Thoracic aorta (tissue), 2 donors: Measurements from ENCODE around the gene ZBTB16. TPM values are rescaled to one million over a fixed set of nuclear protein-coding genes. Genes with fewer than 3 reads are reported as not detected.

Source experiments
- ATAC-seq: fragments of 150-250 bp; one replicate; pipeline ENCODE4 v1.8.0; 2017; ENCODE audit warnings: low read depth; ENCODE audit not compliant: insufficient number of reproducible peaks, low FRiP score
- DNase-seq: peaks from one replicate; pipeline ENCODE4 v3.0.0-alpha.2; 2020; ENCODE audit warnings: low spot score
- H3K27ac ChIP-seq, 2 donors: fragments of 200-600 bp; sonication (generic); 1 replicate in 1 of 2; 2 replicates in 1 of 2; pipeline ENCODE4 v1.5.1; 2016; ENCODE audit warnings: mild to moderate bottlenecking in 2 of 2, moderate library complexity in 2 of 2
- H3K27me3 ChIP-seq: fragments of 200-600 bp; sonication (generic); replicated peaks from 2 replicates; pipeline ENCODE4 v1.6.0; 2016; ENCODE audit warnings: mild to moderate bottlenecking; ENCODE audit not compliant: insufficient read depth
- H3K36me3 ChIP-seq: fragments of 200-600 bp; sonication (generic); one replicate; pipeline ENCODE4 v1.5.1; 2016
- H3K4me1 ChIP-seq, 2 donors: fragments of 200-600 bp; sonication (generic); 1 replicate in 1 of 2; 2 replicates in 1 of 2; pipeline versions ENCODE4 v1.5.1 to v1.6.0; 2016; ENCODE audit warnings: low read depth in 2 of 2, mild to moderate bottlenecking in 1 of 2; ENCODE audit not compliant: control insufficient read depth in 1 of 2
- H3K4me3 ChIP-seq: fragments of 200-600 bp; sonication (generic); 2 replicates; pipeline ENCODE4 v1.5.1; 2016; ENCODE audit warnings: mild to moderate bottlenecking
- H3K9me3 ChIP-seq: fragments of 200-600 bp; sonication (generic); 2 replicates; pipeline ENCODE4 v1.5.1; 2016
- CTCF ChIP-seq: fragments of 200-600 bp; sonication (generic); IDR thresholded peaks from one replicate; pipeline ENCODE4 v1.5.1; 2019; ENCODE audit warnings: antibody characterized with exemption
- total RNA-seq, 2 donors: library from RNA; depleted of rRNA; stranded (reverse); fragments of >200 nt; gene quantifications; one replicate each; pipeline versions ENCODE4 v1.1.0 to v1.2.3, GENCODE V29; 2016

Gene ZBTB16
- total RNA-seq, 2 donors from 2014 or later = 314 to 545 TPM

- Histone ChIP-seq H3K9me3 (no peaks in the 10 kb centered on the region), H3K27me3 (no peaks in the 10 kb centered on the region), H3K4me1 (peaks cover 16 to 70% of the 10 kb centered on the region in 2 donors), H3K27ac (peak overlapping the region in 1 of 2 donors; percentile 28), H3K36me3 (peaks cover 48% of the 10 kb centered on the region), H3K4me3 (no peak overlapping the region)
- no peak for TF ChIP-seq CTCF
- no peak for ATAC-seq
- DNase-seq = no peak
Observed at GRCh38 chr11:114209343-114209742, 149.8 kb downstream of the ZBTB16 start.

- no peak overlapping the region for H3K4me3 ChIP-seq
- H3K27me3 ChIP-seq = no peaks in the 10 kb centered on the region
- peaks cover 19 to 76% of the 10 kb centered on the region in 2 donors for H3K4me1 ChIP-seq
- H3K27ac ChIP-seq = peak overlapping the region in 1 of 2 donors; percentile 28
- peaks cover 48% of the 10 kb centered on the region for H3K36me3 ChIP-seq
- DNase-seq (no peak), ATAC-seq (no peak)
- no peaks in the 10 kb centered on the region for H3K9me3 ChIP-seq
- no peak for TF ChIP-seq CTCF
Observed at GRCh38 chr11:114209904-114210303, 150.4 kb downstream of the ZBTB16 start.

- no peak for ATAC-seq
- Histone ChIP-seq H3K27ac (no peak overlapping the region), H3K27me3 (no peaks in the 10 kb centered on the region), H3K4me3 (no peak overlapping the region), H3K4me1 (peaks cover 28 to 82% of the 10 kb centered on the region in 2 donors), H3K9me3 (no peaks in the 10 kb centered on the region), H3K36me3 (peaks cover 52% of the 10 kb centered on the region)
- no peak for DNase-seq
- TF ChIP-seq CTCF = no peak
Observed at GRCh38 chr11:114211444-114212121, 152.1 kb downstream of the ZBTB16 start.

- Histone ChIP-seq H3K9me3 (no peaks in the 10 kb centered on the region), H3K4me1 (peaks cover 38 to 90% of the 10 kb centered on the region in 2 donors), H3K36me3 (peaks cover 40% of the 10 kb centered on the region), H3K4me3 (no peak overlapping the region), H3K27me3 (no peaks in the 10 kb centered on the region), H3K27ac (no peak overlapping the region)
- no peak for TF ChIP-seq CTCF
- ATAC-seq (no peak), DNase-seq (no peak)
Observed at GRCh38 chr11:114213622-114214021, 154.1 kb downstream of the ZBTB16 start.

GRCh38 chr11:114215428-114215827 is 155.9 kb downstream of the ZBTB16 start:
- H3K36me3 ChIP-seq = peaks cover 30% of the 10 kb centered on the region

More at GRCh38 chr11:114215428-114215827, 155.9 kb downstream of the ZBTB16 start:
- no peak overlapping the region for H3K4me3 ChIP-seq
- H3K9me3 ChIP-seq = no peaks in the 10 kb centered on the region
- ATAC-seq = no peak
- peaks cover 50 to 92% of the 10 kb centered on the region in 2 donors for H3K4me1 ChIP-seq
- H3K27me3 ChIP-seq = no peaks in the 10 kb centered on the region
- DNase-seq = no peak
- H3K27ac ChIP-seq = no peak overlapping the region
- TF ChIP-seq CTCF = no peak
